PC-9 (cell line): Measurements from ENCODE around the gene IL32. TPM values are rescaled to one million over a fixed set of nuclear protein-coding genes. Genes with fewer than 3 reads are reported as not detected.
"Not testable (repeated sequence)": the region's sequence is repeated elsewhere in the genome, so short reads cannot be mapped to it uniquely, and the experiment has no call there.

Experiments used
- BruUV-seq: library from RNA; stranded (reverse); fragments of 400-500 nt; replicated peaks from 2 replicates; lab custom pipeline; 2021; lab: Mats Ljungman, UMichigan
- CTCF ChIA-PET: fragments of 300-600 bp; sonication (Branson Sonifier 250); formaldehyde crosslinking; loops from one replicate; lab custom pipeline; 2022; ENCODE audit warnings: antibody characterized with exemption; lab: Charles Lee
- POLR2A ChIA-PET: fragments of 300-600 bp; sonication (Branson Sonifier 250); formaldehyde crosslinking; loops from one replicate; lab custom pipeline; 2022; ENCODE audit warnings: antibody characterized with exemption; ENCODE audit not compliant: unreplicated experiment; lab: Charles Lee
- DNase-seq, 2 experiments: peaks; one replicate each; pipeline versions ENCODE4 v3.0.0 to v3.0.0-alpha.2; 2015 to 2022; ENCODE audit warnings: mixed read lengths in 1 of 2
- H2AFZ ChIP-seq: fragments of 200-600 bp; sonication (generic); 2 replicates; pipeline ENCODE4 v1.8.1; 2017; ENCODE audit warnings: antibody characterized with exemption
- H3F3A ChIP-seq: fragments of 200-600 bp; sonication (generic); 2 replicates; pipeline ENCODE4 v1.8.1; 2017; ENCODE audit warnings: antibody characterized with exemption, mild to moderate bottlenecking, low read depth; ENCODE audit not compliant: insufficient read depth
- H3K27ac ChIP-seq: fragments of 200-600 bp; sonication (generic); 2 replicates; pipeline ENCODE4 v1.6.1; 2016; ENCODE audit warnings: mixed run types
- H3K27me3 ChIP-seq: fragments of 200-600 bp; sonication (generic); 2 replicates; pipeline ENCODE4 v1.6.1; 2016; ENCODE audit warnings: low read depth, mixed run types; ENCODE audit not compliant: insufficient read depth
- H3K36me3 ChIP-seq: fragments of 200-600 bp; sonication (generic); 2 replicates; pipeline ENCODE4 v1.6.1; 2016; ENCODE audit warnings: low read depth, mixed run types
- H3K4me1 ChIP-seq: fragments of 200-600 bp; sonication (generic); replicated peaks from 2 replicates; pipeline ENCODE4 v1.6.1; 2016; ENCODE audit warnings: mixed run types; ENCODE audit not compliant: insufficient read depth
- H3K4me2 ChIP-seq: fragments of 200-600 bp; sonication (generic); 2 replicates; pipeline ENCODE4 v1.6.1; 2017; ENCODE audit warnings: mixed run types
- H3K4me3 ChIP-seq: fragments of 200-600 bp; sonication (generic); 2 replicates; pipeline ENCODE4 v1.6.1; 2016; ENCODE audit warnings: mixed run types
- H3K79me2 ChIP-seq: fragments of 200-600 bp; sonication (generic); 2 replicates; pipeline ENCODE4 v1.6.1; 2017; ENCODE audit warnings: low read depth, mixed run types
- H3K9me2 ChIP-seq: fragments of 200-600 bp; sonication (generic); 2 replicates; pipeline ENCODE4 v1.8.1; 2017; ENCODE audit warnings: mild to moderate bottlenecking; ENCODE audit not compliant: insufficient read depth
- H3K9me3 ChIP-seq: fragments of 200-600 bp; sonication (generic); 2 replicates; pipeline ENCODE4 v1.8.1; 2016; ENCODE audit warnings: low read depth; ENCODE audit not compliant: insufficient read depth
- H4K20me1 ChIP-seq: fragments of 200-600 bp; sonication (generic); 2 replicates; pipeline ENCODE4 v1.8.1; 2017; ENCODE audit not compliant: insufficient read depth
- EZH2 ChIP-seq: fragments of 200-600 bp; sonication (generic); IDR thresholded peaks from 2 replicates; pipeline ENCODE4 v1.8.0; 2017; ENCODE audit warnings: antibody characterized with exemption, low read depth
- intact Hi-C: fragments of 100-400 bp; cut with micrococcal nuclease; formaldehyde crosslinking; loops from one replicate; pipeline ENCODE4 v1.10.0; 2022; ENCODE audit not compliant: unreplicated experiment
- total RNA-seq: library from RNA; stranded (reverse); gene quantifications from 2 replicates; pipeline ENCODE4 v1.2.3, GENCODE V29; 2021
- TF ChIP-seq, protein P1 (sequence below): fragments of 200-600 bp; sonication (generic); conservative IDR thresholded peaks from 2 replicates; pipeline ENCODE4 v1.6.1; 2017; ENCODE audit warnings: mixed run types, antibody characterized with exemption, mild to moderate bottlenecking, moderate library complexity

IL32 gene
- total RNA-seq, 1 experiment from 2014 or later = 2.2 TPM

DNA sequence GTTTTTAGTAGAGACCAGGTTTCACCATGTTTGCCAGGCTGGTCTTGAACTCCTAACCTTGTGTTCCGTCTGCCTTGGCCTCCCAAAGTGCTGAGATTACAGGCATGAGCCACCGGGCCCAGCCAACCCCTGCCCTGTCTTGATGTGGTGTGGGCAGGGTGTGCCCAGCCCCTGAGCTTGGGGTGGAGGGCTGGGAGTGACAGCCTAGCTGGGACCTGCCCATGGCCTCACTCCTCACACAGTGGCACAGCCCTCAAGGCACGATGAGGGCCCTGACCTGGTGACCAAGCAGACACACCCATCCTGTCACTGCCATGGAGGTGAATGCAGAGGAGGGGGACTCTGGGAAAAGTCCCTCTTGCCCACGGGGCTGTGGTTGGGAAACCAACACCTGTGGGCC, 3.0 kb downstream of the IL32 start:
- H3K36me3 ChIP-seq = no peaks in the 10 kb centered on the region
- H3K4me3 ChIP-seq = no peak overlapping the region
- DNase-seq = peak in 1 of 2 experiments; percentile 40
- H3F3A ChIP-seq = no peaks in the 10 kb centered on the region
- intact Hi-C loops = no loop called here
- no peak overlapping the region for H3K4me2 ChIP-seq
- POLR2A ChIA-PET = interaction anchor here (0.6 kb wide), 1 partner anchor 77 kb away, joined by 8 read pairs; no protein-coding TSS in a partner anchor
- no peaks in the 10 kb centered on the region for H3K79me2 ChIP-seq
- no peak for TF ChIP-seq EZH2
- TF ChIP-seq, protein P1, sequence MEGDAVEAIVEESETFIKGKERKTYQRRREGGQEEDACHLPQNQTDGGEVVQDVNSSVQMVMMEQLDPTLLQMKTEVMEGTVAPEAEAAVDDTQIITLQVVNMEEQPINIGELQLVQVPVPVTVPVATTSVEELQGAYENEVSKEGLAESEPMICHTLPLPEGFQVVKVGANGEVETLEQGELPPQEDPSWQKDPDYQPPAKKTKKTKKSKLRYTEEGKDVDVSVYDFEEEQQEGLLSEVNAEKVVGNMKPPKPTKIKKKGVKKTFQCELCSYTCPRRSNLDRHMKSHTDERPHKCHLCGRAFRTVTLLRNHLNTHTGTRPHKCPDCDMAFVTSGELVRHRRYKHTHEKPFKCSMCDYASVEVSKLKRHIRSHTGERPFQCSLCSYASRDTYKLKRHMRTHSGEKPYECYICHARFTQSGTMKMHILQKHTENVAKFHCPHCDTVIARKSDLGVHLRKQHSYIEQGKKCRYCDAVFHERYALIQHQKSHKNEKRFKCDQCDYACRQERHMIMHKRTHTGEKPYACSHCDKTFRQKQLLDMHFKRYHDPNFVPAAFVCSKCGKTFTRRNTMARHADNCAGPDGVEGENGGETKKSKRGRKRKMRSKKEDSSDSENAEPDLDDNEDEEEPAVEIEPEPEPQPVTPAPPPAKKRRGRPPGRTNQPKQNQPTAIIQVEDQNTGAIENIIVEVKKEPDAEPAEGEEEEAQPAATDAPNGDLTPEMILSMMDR = no peak
- no peaks in the 10 kb centered on the region for H3K9me2 ChIP-seq
- H2AFZ ChIP-seq = no peak overlapping the region
- CTCF ChIA-PET = no interaction called here
- H3K4me1 ChIP-seq = peaks cover 12% of the 10 kb centered on the region
- no peak overlapping the region for H3K27ac ChIP-seq
- H3K27me3 ChIP-seq = no peaks in the 10 kb centered on the region
- H4K20me1 ChIP-seq = no peaks in the 10 kb centered on the region
- no TSS peak for BruUV-seq
- H3K9me3 ChIP-seq = no peaks in the 10 kb centered on the region

DNA sequence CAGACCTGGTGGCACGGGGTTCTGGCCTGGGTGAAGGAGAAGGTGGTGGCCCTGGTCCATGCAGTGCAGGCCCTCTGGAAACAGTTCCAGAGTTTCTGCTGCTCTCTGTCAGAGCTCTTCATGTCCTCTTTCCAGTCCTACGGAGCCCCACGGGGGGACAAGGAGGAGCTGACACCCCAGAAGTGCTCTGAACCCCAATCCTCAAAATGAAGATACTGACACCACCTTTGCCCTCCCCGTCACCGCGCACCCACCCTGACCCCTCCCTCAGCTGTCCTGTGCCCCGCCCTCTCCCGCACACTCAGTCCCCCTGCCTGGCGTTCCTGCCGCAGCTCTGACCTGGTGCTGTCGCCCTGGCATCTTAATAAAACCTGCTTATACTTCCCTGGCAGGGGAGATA, 3.7 kb downstream of the IL32 start:
- H3F3A ChIP-seq, DNase-seq, H2AFZ ChIP-seq, H3K9me3 ChIP-seq, H4K20me1 ChIP-seq, intact Hi-C loops, H3K36me3 ChIP-seq, H3K27ac ChIP-seq, H3K27me3 ChIP-seq, H3K4me3 ChIP-seq, H3K4me2 ChIP-seq, BruUV-seq, CTCF ChIA-PET, H3K9me2 ChIP-seq, H3K79me2 ChIP-seq: not testable (repeated sequence)
- H3K4me1 ChIP-seq = peaks cover 12% of the 10 kb centered on the region
- POLR2A ChIA-PET = interaction anchor here (0.6 kb wide), 1 partner anchor 76 kb away, joined by 8 read pairs; no protein-coding TSS in a partner anchor

DNA sequence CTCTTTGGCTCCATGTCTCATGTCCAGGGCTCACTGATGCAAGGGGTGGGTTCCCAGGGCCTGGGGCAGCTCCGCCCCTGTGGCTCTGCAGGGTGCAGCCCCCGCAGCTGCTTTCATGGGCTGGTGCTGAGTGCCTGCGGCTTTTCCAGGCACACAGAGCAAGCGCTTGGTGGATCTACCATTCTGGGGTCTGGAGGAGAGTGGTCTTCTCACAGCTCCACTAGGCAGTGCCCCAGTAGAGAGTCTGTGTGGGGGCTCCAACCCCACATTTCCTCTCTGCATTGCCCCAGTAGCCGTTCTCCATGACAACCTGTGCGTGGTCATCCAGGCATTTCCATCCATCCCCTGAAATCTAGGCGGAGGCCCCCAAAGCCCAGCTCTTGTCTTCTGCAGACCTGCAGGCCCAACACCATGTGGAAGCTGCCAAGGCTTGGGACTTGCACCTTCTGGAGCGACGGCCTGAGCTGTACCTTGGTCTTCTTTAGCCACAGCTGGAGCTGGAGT, 5.2 kb downstream of the IL32 start:
- POLR2A ChIA-PET = no interaction called here
- no peak overlapping the region for H3K27ac ChIP-seq
- CTCF ChIA-PET = no interaction called here
- no peaks in the 10 kb centered on the region for H3K9me2 ChIP-seq
- no TSS peak for BruUV-seq
- TF ChIP-seq, protein P1 = no peak
- TF ChIP-seq EZH2 = no peak
- H3K4me1 ChIP-seq = peaks cover 12% of the 10 kb centered on the region
- no peaks in the 10 kb centered on the region for H3K79me2 ChIP-seq
- H2AFZ ChIP-seq = no peak overlapping the region
- H3K27me3 ChIP-seq = no peaks in the 10 kb centered on the region
- intact Hi-C loops = no loop called here
- no peaks in the 10 kb centered on the region for H3K9me3 ChIP-seq
- H3K4me2 ChIP-seq = no peak overlapping the region
- H3K36me3 ChIP-seq = no peaks in the 10 kb centered on the region
- no peak for DNase-seq
- no peaks in the 10 kb centered on the region for H3F3A ChIP-seq
- H4K20me1 ChIP-seq = no peaks in the 10 kb centered on the region
- no peak overlapping the region for H3K4me3 ChIP-seq

DNA sequence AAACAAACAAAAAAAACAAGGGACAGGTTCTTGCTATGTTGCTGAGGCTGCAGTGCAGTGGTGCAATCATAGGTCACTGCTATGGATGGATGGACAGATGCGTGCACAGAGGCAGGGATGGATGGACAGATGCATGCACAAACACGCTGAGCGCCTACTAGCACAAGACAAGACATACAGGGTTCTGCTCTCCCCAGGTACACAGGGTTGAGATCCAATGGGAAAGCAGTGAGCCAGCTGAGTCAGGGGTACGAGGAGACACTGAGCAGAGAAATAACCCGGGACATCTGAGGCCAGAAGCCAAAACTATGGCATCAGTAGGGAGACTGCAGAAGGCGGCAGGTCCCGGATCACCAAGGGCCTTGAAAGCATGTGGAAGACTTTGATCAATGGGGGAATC, 6.2 kb downstream of the IL32 start:
- H3K9me2 ChIP-seq = no peaks in the 10 kb centered on the region
- no peak for TF ChIP-seq EZH2
- TF ChIP-seq, protein P1 = no peak
- H3K79me2 ChIP-seq = no peaks in the 10 kb centered on the region
- no peak overlapping the region for H3K4me2 ChIP-seq
- POLR2A ChIA-PET = no interaction called here
- H3K27ac ChIP-seq = no peak overlapping the region
- no peak overlapping the region for H3K4me3 ChIP-seq
- H3K9me3 ChIP-seq = no peaks in the 10 kb centered on the region
- no peak overlapping the region for H2AFZ ChIP-seq
- DNase-seq = no peak
- intact Hi-C loops = no loop called here
- peaks cover 12% of the 10 kb centered on the region for H3K4me1 ChIP-seq
- H3K36me3 ChIP-seq = no peaks in the 10 kb centered on the region
- no peaks in the 10 kb centered on the region for H3F3A ChIP-seq
- CTCF ChIA-PET = no interaction called here
- no peaks in the 10 kb centered on the region for H3K27me3 ChIP-seq
- no peaks in the 10 kb centered on the region for H4K20me1 ChIP-seq
- BruUV-seq = no TSS peak

DNA sequence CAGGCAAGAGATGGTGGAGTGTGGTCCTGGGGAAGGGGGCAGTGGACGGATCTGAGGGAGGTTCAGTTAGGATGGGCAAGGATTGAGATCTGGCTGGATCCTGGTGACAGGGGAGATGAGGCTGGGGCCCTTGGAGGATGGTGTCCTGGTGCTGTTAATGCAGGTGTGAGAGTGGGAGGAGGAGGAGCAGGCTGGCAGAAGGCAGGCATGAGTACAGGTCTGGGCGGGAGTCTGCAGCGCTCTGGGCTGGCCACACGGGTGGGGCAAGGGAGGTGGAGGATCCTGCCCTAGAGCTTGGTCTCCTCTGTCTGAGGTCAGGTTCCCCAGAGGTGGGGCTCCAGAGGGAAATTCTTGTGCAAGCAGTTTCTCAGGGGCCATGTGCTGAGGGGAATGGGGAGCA, 6.7 kb downstream of the IL32 start:
- CTCF ChIA-PET, intact Hi-C loops, H2AFZ ChIP-seq, H3F3A ChIP-seq, H3K27me3 ChIP-seq, H3K79me2 ChIP-seq, H3K4me2 ChIP-seq, H3K4me3 ChIP-seq, DNase-seq, H3K36me3 ChIP-seq, BruUV-seq, POLR2A ChIA-PET, H3K27ac ChIP-seq, H3K9me2 ChIP-seq, H3K9me3 ChIP-seq, H4K20me1 ChIP-seq: not testable (repeated sequence)
- peaks cover 12% of the 10 kb centered on the region for H3K4me1 ChIP-seq
